ENCODE data around the gene FIGLA. TPM values are rescaled to one million over a fixed set of nuclear protein-coding genes. Genes with fewer than 3 reads are reported as not detected.

FIGLA gene
- polyA plus RNA-seq, 1 experiment: not detected

DNA sequence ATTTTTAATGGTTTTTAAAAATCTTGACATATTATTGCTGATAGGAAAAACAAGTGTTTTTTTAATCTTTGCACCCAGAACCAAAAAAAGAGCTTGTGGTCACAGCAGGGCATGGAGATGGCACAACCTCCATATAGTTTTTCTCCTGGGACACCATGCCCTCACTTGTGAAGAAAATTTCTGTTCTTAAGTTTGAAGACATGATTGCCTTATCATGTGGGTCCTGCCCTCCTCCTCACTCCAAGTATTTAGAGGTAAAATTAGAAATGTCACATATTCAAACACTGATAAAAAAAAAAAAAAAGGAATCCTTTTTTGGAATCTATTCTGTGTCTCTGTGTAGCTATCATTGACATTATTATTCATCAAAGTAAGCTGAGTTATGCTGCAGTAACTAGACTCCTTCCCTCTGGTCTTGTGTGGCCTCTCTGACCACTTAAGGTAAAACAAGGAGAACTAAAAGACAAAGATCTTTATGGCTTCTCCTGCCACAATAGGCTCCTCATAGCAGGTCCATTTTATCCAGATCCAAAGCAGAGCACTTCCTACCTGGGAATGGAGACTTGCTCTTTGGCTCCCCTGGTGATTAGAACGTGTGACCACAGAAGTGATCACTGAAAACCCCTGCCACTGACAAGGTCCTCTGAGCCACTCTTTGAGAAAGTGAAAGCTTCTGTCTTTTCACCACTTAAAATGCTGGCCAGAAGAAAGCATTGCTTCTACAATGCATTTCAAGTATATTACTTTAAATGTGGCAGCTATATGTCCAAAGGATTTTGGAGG, 42.2 kb downstream of the FIGLA start:
- H3K27ac ChIP-seq (ENCODE audit: low read depth, low read length): no peak overlapping the region
- H3K9me3 ChIP-seq (ENCODE audit: control insufficient read depth, insufficient read depth, low read length): no peaks in the 10 kb centered on the region
- H3K27me3 ChIP-seq (ENCODE audit: control insufficient read depth, insufficient read depth, low read length): no peaks in the 10 kb centered on the region
- no peak for DNase-seq (ENCODE audit: low read depth, low spot score)
- CTCF ChIA-PET: no interaction called here
- TF ChIP-seq, protein P1, sequence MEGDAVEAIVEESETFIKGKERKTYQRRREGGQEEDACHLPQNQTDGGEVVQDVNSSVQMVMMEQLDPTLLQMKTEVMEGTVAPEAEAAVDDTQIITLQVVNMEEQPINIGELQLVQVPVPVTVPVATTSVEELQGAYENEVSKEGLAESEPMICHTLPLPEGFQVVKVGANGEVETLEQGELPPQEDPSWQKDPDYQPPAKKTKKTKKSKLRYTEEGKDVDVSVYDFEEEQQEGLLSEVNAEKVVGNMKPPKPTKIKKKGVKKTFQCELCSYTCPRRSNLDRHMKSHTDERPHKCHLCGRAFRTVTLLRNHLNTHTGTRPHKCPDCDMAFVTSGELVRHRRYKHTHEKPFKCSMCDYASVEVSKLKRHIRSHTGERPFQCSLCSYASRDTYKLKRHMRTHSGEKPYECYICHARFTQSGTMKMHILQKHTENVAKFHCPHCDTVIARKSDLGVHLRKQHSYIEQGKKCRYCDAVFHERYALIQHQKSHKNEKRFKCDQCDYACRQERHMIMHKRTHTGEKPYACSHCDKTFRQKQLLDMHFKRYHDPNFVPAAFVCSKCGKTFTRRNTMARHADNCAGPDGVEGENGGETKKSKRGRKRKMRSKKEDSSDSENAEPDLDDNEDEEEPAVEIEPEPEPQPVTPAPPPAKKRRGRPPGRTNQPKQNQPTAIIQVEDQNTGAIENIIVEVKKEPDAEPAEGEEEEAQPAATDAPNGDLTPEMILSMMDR (IDR thresholded peaks at IDR 0.05; ENCODE audit: low read depth, low read length): no peak
- POLR2A ChIA-PET: no interaction called here
- no peak overlapping the region for H3K4me3 ChIP-seq (ENCODE audit: low read depth, low read length)

DNA sequence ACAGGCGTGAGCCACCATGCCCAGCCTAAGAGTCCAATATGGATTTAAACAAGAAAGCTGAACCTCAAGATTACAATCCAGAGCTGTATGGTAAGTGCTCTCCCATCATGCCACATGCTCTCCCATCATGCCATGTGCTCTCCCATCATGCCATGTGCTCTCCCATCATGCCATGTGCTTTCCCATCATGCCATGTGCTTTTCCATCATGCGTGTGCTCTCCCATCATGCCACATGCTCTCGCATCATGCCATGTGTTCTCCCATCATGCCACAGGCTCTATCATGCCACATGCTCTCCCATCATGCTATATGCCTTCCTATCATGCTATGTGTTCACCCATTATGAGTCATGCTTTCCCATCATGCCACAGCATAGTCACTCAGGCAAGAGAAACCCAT, 43.2 kb downstream of the FIGLA start:
- no peak for DNase-seq (ENCODE audit: low read depth, low spot score)
- ChIA-PET CTCF (no interaction called here), POLR2A (interaction anchor here (0.7 kb wide), 1 partner anchor 12 kb away, joined by 4 read pairs; no protein-coding TSS in a partner anchor)
- Histone ChIP-seq H3K4me3 (ENCODE audit: low read depth, low read length) (no peak overlapping the region), H3K27ac (ENCODE audit: low read depth, low read length) (no peak overlapping the region), H3K9me3 (ENCODE audit: control insufficient read depth, insufficient read depth, low read length) (no peaks in the 10 kb centered on the region), H3K27me3 (ENCODE audit: control insufficient read depth, insufficient read depth, low read length) (no peaks in the 10 kb centered on the region)
- TF ChIP-seq, protein P1 (IDR thresholded peaks at IDR 0.05; ENCODE audit: low read depth, low read length): no peak

DNA sequence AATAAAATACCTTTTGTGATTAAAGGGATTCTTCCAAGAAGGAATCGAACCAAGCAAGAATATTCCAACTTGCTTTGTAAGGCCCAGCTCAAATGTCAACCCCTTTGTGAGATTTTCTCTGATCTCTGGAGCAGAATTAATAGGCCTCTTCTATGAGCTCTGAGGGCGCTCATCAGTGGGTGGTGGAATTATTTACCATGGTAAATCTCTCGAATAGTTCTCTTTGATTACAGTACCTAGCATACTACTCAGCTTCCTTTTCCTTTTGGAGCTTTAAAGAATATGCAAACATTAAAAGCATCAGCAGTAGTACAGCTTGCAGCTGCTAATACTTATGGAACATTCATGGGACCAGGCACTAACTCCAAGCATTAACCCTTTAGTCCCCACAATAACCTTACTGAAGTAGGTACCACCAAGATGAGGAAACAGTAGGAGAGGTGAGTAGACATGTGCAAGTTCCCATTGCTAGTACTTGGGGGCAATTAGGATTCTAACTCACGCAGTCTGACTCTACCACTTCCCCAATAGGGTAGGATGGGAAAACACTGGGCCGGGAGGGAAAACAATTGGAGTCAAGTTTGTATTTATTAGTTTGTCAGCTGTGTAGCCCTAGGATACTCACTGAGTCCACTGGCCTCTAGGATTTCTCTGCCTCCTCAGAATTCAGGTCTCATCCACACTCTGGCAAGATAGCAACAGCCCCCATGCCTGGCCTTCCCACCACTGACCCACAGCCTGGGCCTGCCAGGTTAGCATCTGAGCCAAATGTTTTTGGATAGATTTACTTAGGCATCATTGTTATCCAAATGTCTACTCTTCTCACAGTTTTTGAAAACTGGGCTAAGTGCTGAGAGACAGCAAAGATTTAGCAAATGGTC, 44.1 kb downstream of the FIGLA start:
- no peak for DNase-seq (ENCODE audit: low read depth, low spot score)
- TF ChIP-seq, protein P1 (IDR thresholded peaks at IDR 0.05; ENCODE audit: low read depth, low read length): no peak
- no peak overlapping the region for H3K27ac ChIP-seq (ENCODE audit: low read depth, low read length)
- no peak overlapping the region for H3K4me3 ChIP-seq (ENCODE audit: low read depth, low read length)
- ChIA-PET CTCF (no interaction called here), POLR2A (interaction anchor here (0.7 kb wide), 1 partner anchor 11 kb away, joined by 4 read pairs; no protein-coding TSS in a partner anchor)
- no peaks in the 10 kb centered on the region for H3K9me3 ChIP-seq (ENCODE audit: control insufficient read depth, insufficient read depth, low read length)
- H3K27me3 ChIP-seq (ENCODE audit: control insufficient read depth, insufficient read depth, low read length): no peaks in the 10 kb centered on the region

DNA sequence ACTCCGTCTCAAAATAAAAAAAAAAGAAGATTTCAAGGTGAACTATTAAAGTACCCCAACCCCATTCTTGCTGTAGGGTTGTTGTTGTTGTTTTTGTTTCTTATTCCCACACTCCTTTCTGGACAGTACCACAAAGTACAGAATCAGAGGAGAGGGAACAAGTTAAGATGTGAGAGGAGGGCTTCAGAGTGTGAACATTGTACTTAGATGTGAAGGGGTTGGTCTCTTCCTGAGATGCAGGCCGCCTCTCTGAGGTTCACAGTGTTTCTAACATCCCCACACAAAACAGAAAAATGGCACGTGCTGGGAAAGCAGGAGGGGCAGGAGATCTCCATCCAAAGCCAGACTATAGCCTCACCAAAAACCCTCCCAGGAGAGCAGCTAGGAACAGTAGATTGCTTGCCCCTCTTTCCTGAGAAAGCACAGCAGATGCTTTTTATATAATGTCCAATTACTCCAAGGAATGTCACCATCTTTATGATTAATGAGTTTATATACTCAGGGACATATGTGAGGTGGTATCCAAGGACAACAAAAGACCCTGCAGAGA, 45.1 kb downstream of the FIGLA start:
- ChIA-PET CTCF (no interaction called here), POLR2A (no interaction called here)
- H3K9me3 ChIP-seq (ENCODE audit: control insufficient read depth, insufficient read depth, low read length): no peaks in the 10 kb centered on the region
- DNase-seq (ENCODE audit: low read depth, low spot score): no peak
- no peak overlapping the region for H3K27ac ChIP-seq (ENCODE audit: low read depth, low read length)
- no peak overlapping the region for H3K4me3 ChIP-seq (ENCODE audit: low read depth, low read length)
- TF ChIP-seq, protein P1 (IDR thresholded peaks at IDR 0.05; ENCODE audit: low read depth, low read length): no peak
- H3K27me3 ChIP-seq (ENCODE audit: control insufficient read depth, insufficient read depth, low read length): no peaks in the 10 kb centered on the region
